DMS 273 treated with DMSO at 0.1 percent for 48 hours (cell line): ENCODE measurements around the gene PREB.
A peak's percentile ranks its signal among the peaks of the same experiment; 100 is the strongest.

Experiments
- DNase-seq: peaks from one replicate; lab custom pipeline; 2025; lab: John Stamatoyannopoulos, UW

PREB gene

GRCh38 chr2:27094353-27094984 lies 40.0 kb downstream of the PREB start:
- DNase-seq, result no peak

- DNase-seq, result no peak
These were observed 40.7 kb downstream of the PREB start for GRCh38 chr2:27093430-27094352.

- no peak for DNase-seq
These were observed 41.6 kb downstream of the PREB start for GRCh38 chr2:27092696-27093429.

GRCh38 chr2:27091746-27092695 lies 42.4 kb downstream of the PREB start:
- no peak for DNase-seq

GRCh38 chr2:27089111-27089954 lies 45.1 kb downstream of the PREB start:
- DNase-seq, result no peak

- no peak for DNase-seq
These were observed 45.8 kb downstream of the PREB start for GRCh38 chr2:27088634-27089033.

GRCh38 chr2:27087823-27088410 lies 46.5 kb downstream of the PREB start:
- DNase-seq, result no peak

GRCh38 chr2:27086724-27087593 lies 47.5 kb downstream of the PREB start, which contains the start of gene KHK:
KHK (plus strand) TSS chr2:27086772; CDS start chr2:27087260, 488 bp downstream.
- no peak for DNase-seq

GRCh38 chr2:27086090-27086723 lies 48.2 kb downstream of the PREB start:
- peak; percentile 81 for DNase-seq

- no peak for DNase-seq
These were observed 48.8 kb downstream of the PREB start for GRCh38 chr2:27085673-27086089.

- DNase-seq, result no peak
These were observed 49.3 kb downstream of the PREB start for GRCh38 chr2:27085062-27085672.

GRCh38 chr2:27084297-27085061 lies 50.0 kb downstream of the PREB start:
- no peak for DNase-seq

- no peak for DNase-seq
These were observed 50.8 kb downstream of the PREB start for GRCh38 chr2:27083410-27084296.

- no peak for DNase-seq
These were observed 51.5 kb downstream of the PREB start for GRCh38 chr2:27082773-27083409.

- DNase-seq, result no peak
These were observed 52.3 kb downstream of the PREB start for GRCh38 chr2:27081984-27082772.
